Measurements from ENCODE around the gene NSFL1C.
A peak's percentile ranks its signal among the peaks of the same experiment; 100 is the strongest.
"Not testable (repeated sequence)": the region's sequence is repeated elsewhere in the genome, so short reads cannot be mapped to it uniquely, and the experiment has no call there.

The NSFL1C gene

DNA sequence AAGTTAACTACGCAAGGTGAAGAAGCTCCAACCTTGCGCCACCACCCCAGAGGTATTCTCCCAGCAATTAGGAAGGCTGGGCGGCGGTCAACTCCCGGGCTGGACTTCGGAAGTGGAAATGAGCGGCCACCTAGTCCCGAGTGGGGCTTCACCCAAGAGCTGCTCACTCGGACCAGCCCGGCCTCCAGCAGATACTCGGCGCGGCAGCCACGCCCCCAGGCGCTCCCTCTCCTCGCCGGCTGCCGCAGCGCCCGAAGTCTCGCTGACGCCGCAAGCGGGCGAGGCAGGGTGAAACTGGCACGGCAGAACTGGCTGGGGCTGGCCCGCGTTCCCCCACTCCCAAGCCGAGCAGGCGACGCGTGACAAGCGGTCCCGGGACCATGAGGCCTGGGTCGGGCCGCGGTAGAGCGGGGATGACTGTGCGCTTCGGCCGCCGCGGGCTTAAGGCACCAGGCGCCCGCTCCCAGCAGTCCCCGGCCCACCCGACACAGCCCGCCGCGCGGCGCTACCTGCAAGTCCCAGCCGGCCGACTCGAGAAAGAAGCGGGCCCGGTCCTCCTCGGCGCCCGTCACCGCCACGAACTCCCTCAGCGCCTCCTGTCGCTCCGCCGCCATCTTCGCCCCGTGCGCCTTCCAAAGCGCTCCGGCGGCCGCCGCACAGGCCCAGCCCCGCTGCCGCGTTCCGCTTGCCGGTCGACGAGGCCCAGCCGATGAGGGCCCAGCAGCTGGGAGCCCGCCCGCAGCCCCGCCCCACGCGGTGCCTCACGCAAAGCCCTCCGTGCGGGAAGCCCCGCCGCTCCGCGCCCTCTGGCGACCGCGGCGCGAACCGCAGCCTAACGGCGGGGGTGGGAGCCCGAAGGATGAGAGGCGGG lies at the start of gene NSFL1C:
NSFL1C (minus strand) TSS at position 639 of the 871 bp plus-strand sequence; CDS start at position 614, 25 bp downstream.
- Mint-ChIP-seq H3K4me3 (peak within 1 kb of the TSS; percentile 89), H3K36me3 (ENCODE audit: low read depth) (peaks cover 14% of the 10 kb centered on the region), H3K27me3 (peaks cover 17% of the 10 kb centered on the region)

GRCh38 chr20:1513801-1514200 lies 47.2 kb upstream of the NSFL1C start:
- H3K4me1 Mint-ChIP-seq (ENCODE audit: low read depth): no peaks in the 10 kb centered on the region
- H3K4me3 Mint-ChIP-seq: no peak overlapping the region
- peaks cover 6% of the 10 kb centered on the region for H3K27me3 Mint-ChIP-seq
- H3K27ac Mint-ChIP-seq: no peak overlapping the region
- H3K36me3 Mint-ChIP-seq (ENCODE audit: low read depth): no peaks in the 10 kb centered on the region
- H3K9me3 Mint-ChIP-seq: peaks cover 8% of the 10 kb centered on the region

More for the DNA sequence above, at the start of gene NSFL1C:
- peak within 1 kb of the TSS; percentile 83 for H3K27ac Mint-ChIP-seq
- peaks cover 46% of the 10 kb centered on the region for H3K4me1 Mint-ChIP-seq (ENCODE audit: low read depth)
- H3K9me3 Mint-ChIP-seq: no peaks in the 10 kb centered on the region

DNA sequence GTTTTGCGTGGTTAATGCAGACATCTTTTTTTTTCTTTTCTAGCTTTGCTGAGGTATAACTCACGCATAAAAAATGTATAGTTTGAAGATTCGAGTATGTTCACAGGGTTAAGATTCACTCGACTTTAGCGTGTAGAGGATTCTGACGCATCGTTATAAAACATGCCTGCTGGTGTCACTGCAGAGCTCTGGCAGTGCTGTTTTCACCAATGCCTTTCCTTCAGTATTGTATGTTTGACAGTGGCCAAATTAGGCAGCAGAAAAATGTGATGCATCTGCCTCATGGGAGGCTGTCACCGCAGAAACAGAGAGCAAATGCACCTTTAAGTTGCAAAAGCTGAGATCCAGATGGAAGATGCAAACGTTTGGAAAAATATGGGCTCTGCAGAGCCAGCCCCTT lies 42.6 kb upstream of the NSFL1C start:
- no peak overlapping the region for H3K4me3 Mint-ChIP-seq
- H3K36me3 Mint-ChIP-seq (ENCODE audit: low read depth): no peaks in the 10 kb centered on the region
- H3K9me3 Mint-ChIP-seq: peaks cover 8% of the 10 kb centered on the region
- no peak overlapping the region for H3K27ac Mint-ChIP-seq
- H3K4me1 Mint-ChIP-seq (ENCODE audit: low read depth): no peaks in the 10 kb centered on the region
- peaks cover 6% of the 10 kb centered on the region for H3K27me3 Mint-ChIP-seq

DNA sequence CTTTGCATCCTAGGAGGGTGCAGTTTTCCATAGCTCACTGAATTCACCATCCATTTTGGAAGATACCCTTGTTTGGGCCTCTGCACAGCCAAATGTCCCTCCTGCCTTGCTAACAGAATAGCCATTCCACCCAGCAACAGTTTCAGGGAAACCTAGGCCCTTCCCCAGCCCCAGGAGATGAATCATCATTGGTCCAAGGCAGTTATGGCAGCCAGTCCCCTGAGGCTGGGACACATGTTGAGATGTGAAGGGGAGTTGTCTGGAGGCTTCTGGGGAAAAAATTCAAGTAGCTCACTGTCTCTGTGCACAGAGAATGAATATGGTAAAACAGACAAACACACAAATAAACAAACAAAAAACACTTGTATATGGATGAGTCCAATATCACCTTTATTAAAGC lies 41.9 kb upstream of the NSFL1C start:
- Mint-ChIP-seq H3K27ac (no peak overlapping the region), H3K27me3 (peaks cover 7% of the 10 kb centered on the region), H3K36me3 (ENCODE audit: low read depth) (no peaks in the 10 kb centered on the region), H3K4me1 (ENCODE audit: low read depth) (peaks cover 3% of the 10 kb centered on the region), H3K4me3 (no peak overlapping the region), H3K9me3 (peaks cover 8% of the 10 kb centered on the region)

DNA sequence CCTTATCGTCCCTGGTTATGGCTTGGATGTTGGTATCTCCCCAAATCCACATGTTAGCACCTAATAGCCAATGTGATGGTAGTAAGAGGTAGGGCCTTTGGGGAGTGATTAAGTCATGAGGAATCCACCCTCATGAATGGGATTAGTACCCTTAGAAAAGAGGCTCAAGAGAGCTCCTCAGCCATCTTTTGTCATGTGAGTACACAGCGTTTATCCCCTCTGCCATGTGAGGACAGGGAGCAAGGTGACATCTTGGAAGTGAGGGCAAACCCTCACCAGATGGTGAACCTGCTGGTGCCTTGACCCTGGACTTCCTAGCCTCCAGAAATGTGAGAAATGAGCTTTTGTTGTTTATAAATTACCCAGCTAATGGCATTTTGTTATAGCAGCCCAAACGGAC lies 40.6 kb upstream of the NSFL1C start:
- no peaks in the 10 kb centered on the region for H3K36me3 Mint-ChIP-seq (ENCODE audit: low read depth)
- no peaks in the 10 kb centered on the region for H3K9me3 Mint-ChIP-seq
- peaks cover 20% of the 10 kb centered on the region for H3K27me3 Mint-ChIP-seq
- H3K4me3 Mint-ChIP-seq: no peak overlapping the region
- no peak overlapping the region for H3K27ac Mint-ChIP-seq
- H3K4me1 Mint-ChIP-seq (ENCODE audit: low read depth): peaks cover 5% of the 10 kb centered on the region

- Mint-ChIP-seq H3K4me3 (no peak overlapping the region), H3K27me3 (peaks cover 21% of the 10 kb centered on the region), H3K9me3 (no peaks in the 10 kb centered on the region), H3K4me1 (ENCODE audit: low read depth) (peaks cover 5% of the 10 kb centered on the region), H3K36me3 (ENCODE audit: low read depth) (no peaks in the 10 kb centered on the region), H3K27ac (no peak overlapping the region)
These were observed 39.2 kb upstream of the NSFL1C start for GRCh38 chr20:1505871-1506270.

GRCh38 chr20:1505361-1505760 lies 38.7 kb upstream of the NSFL1C start:
- H3K36me3 Mint-ChIP-seq (ENCODE audit: low read depth): no peaks in the 10 kb centered on the region
- H3K4me1 Mint-ChIP-seq (ENCODE audit: low read depth): peaks cover 5% of the 10 kb centered on the region
- peaks cover 24% of the 10 kb centered on the region for H3K27me3 Mint-ChIP-seq
- H3K4me3 Mint-ChIP-seq: no peak overlapping the region
- no peak overlapping the region for H3K27ac Mint-ChIP-seq
- H3K9me3 Mint-ChIP-seq: no peaks in the 10 kb centered on the region

DNA sequence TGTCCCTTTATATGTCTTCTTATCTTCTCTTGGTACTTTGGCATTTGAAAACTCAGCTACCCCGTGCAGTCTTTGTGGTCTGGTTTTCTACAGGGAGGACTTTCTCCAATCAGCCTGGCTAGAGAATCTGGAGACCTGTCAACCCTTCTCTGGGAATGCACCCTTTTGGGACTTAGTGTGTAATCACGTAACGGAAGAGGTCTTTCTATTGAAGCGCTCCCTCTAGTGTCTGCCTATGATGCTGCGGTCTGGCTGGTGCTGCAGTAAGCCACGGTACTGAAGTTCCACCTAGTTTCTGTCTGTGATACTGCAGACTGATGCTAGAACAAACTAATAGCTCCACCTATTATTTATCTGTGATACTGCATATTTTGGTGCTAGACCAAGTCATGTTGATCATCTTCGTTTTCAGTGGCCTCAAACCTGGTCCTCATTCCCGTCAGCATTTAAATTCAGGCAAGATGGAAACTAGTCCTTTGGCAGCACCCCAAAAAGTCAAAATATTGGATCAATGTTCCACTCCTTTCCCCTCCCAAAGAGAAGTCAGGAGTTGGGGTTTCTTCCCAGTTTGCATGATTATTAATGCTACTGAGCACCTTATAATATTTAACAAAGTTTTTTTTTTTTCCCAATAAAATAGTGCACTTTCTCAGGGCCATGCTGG lies 37.0 kb upstream of the NSFL1C start:
- Mint-ChIP-seq H3K27me3 (peaks cover 38% of the 10 kb centered on the region), H3K4me1 (ENCODE audit: low read depth) (peaks cover 5% of the 10 kb centered on the region), H3K4me3 (no peak overlapping the region), H3K27ac (no peak overlapping the region), H3K9me3 (no peaks in the 10 kb centered on the region), H3K36me3 (ENCODE audit: low read depth) (no peaks in the 10 kb centered on the region)

- Mint-ChIP-seq H3K27me3 (peaks cover 59% of the 10 kb centered on the region), H3K27ac (no peak overlapping the region), H3K4me1 (ENCODE audit: low read depth) (peaks cover 5% of the 10 kb centered on the region), H3K36me3 (ENCODE audit: low read depth) (no peaks in the 10 kb centered on the region), H3K4me3 (no peak overlapping the region), H3K9me3 (no peaks in the 10 kb centered on the region)
These were observed 33.8 kb upstream of the NSFL1C start for GRCh38 chr20:1500496-1500895.

DNA sequence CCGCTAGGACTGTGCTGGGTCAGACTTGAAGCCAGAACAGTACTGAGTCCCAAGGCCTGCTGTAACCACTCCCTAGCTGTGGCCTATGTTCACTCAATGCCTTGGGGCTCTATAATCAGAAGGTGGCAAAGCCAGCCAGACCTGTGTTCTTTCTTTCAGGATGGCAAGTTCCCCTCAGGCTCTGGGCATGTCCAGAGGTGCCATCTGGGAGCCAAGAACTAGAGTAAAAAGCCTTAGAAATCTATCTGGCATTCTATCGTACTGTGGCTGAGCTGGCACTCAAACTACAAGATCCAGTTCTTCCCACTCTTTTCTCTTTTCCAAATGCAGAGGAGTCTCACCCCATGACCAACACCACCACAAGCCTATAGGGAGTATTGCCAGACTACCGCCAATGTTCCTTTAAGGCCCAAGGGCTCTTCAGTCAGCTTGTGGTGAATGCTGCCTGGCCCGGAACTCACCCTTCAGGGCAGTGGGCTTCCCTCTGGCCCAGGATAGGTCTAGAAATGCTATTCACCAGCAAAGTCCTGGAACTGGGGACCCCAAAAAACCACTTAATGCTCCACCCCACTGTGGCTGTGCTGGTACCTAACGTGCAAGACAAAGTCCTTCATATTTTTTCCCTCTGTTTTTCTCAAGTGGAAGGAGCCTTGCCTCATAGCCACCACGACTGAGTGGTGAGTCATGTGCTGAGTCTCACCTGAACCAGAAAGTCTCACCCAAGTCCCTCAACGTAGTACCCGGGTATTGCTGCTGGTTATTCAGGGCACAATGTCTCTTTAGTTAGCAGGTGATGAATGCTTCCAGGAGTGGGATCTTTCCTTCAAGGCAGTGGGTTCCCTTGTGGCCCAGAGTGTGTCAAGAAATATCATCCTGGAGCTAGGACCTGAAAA lies 33.1 kb upstream of the NSFL1C start:
- Mint-ChIP-seq H3K4me3 (no peak overlapping the region), H3K27ac (no peak overlapping the region), H3K4me1 (ENCODE audit: low read depth) (peaks cover 5% of the 10 kb centered on the region), H3K36me3 (ENCODE audit: low read depth) (no peaks in the 10 kb centered on the region), H3K9me3 (no peaks in the 10 kb centered on the region), H3K27me3 (peaks cover 61% of the 10 kb centered on the region)

DNA sequence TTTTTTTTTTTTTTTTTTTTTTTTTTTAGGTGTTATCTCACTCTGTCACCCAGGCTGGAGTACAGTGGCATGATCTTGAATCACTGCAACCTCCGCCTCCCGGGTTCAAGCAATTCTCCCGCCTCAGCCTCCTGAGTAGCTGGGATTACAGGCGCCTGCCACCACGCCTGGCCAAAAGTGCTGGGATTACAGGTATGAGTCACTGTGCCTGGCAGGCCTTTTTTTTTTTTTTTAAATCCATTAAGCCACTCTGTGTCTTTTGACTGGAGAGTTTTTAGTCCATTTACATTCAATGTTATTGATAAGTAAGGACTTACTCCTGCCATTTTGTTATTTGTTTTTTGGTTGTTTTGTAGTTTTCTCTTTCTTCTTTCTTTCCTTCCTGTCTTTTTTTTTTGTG lies 30.7 kb upstream of the NSFL1C start:
- not testable (repeated sequence) for H3K27ac Mint-ChIP-seq; H3K9me3 Mint-ChIP-seq; H3K36me3 Mint-ChIP-seq (ENCODE audit: low read depth); H3K4me1 Mint-ChIP-seq (ENCODE audit: low read depth); H3K4me3 Mint-ChIP-seq
- peaks cover 54% of the 10 kb centered on the region for H3K27me3 Mint-ChIP-seq

- H3K27ac Mint-ChIP-seq: no peak overlapping the region
- H3K4me1 Mint-ChIP-seq (ENCODE audit: low read depth): peaks cover 14% of the 10 kb centered on the region
- peaks cover 51% of the 10 kb centered on the region for H3K27me3 Mint-ChIP-seq
- no peaks in the 10 kb centered on the region for H3K9me3 Mint-ChIP-seq
- H3K36me3 Mint-ChIP-seq (ENCODE audit: low read depth): no peaks in the 10 kb centered on the region
- H3K4me3 Mint-ChIP-seq: no peak overlapping the region
These were observed 30.3 kb upstream of the NSFL1C start for GRCh38 chr20:1496930-1497329.

DNA sequence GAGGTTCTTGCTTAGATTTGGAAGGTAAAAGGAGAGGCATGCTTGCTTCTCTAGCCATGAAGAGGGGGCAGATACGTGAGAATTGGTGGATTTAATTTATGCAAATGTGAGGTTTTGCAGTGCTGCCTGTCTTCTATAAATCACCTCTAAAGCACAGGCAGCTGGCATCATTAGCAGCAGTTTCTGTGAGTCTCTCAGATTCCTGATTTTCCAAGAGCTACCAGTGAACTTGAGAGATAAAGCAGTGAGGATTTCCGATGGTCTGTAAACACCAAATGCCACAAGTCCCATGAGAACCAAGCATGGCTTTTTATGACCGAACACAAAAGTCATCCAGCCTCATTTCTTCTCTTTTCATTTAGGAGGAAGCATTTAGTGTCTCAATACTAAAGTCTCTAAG lies 27.8 kb upstream of the NSFL1C start:
- H3K36me3 Mint-ChIP-seq (ENCODE audit: low read depth): no peaks in the 10 kb centered on the region
- H3K27ac Mint-ChIP-seq: no peak overlapping the region
- H3K27me3 Mint-ChIP-seq: peaks cover 37% of the 10 kb centered on the region
- no peak overlapping the region for H3K4me3 Mint-ChIP-seq
- no peaks in the 10 kb centered on the region for H3K9me3 Mint-ChIP-seq
- H3K4me1 Mint-ChIP-seq (ENCODE audit: low read depth): peaks cover 14% of the 10 kb centered on the region

DNA sequence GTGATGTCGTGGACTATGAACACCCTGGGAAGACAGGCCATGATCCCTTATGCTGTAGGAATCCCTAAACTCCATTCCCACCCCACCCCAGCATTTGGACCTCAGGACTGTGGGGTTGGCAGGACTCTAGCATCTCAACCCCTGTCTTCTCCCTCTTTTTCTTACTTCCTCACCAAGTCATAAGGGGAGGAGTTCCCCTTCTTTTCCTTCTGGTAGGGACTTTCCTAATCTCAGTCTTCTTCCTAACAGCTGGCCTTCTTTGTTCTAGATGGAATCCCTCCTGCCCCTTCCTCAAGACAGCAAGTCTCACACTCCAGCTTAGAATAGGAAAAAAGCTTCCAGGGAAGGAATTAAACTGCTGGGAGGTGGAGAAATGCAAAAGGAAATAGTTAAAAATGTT lies 26.9 kb upstream of the NSFL1C start:
- Mint-ChIP-seq H3K4me3 (no peak overlapping the region), H3K27me3 (peaks cover 37% of the 10 kb centered on the region), H3K36me3 (ENCODE audit: low read depth) (no peaks in the 10 kb centered on the region), H3K27ac (no peak overlapping the region), H3K9me3 (no peaks in the 10 kb centered on the region), H3K4me1 (ENCODE audit: low read depth) (peaks cover 14% of the 10 kb centered on the region)

Measured in stimulated activated naive CD8-positive, alpha-beta T cell treated with anti-CD3 and anti-CD28 coated beads, Interleukin-15, Interleukin-2, amounts not matched to agents 100 ng/mL and 50 ng/mL, for 24 hours (primary cell).